ENCODE data around the gene METTL1. TPM values are rescaled to one million over a fixed set of nuclear protein-coding genes. Genes with fewer than 3 reads are reported as not detected.

The METTL1 gene
- total and polyA plus RNA-seq, 2 experiments from 2014 or later, result 18.9 to 39.5 TPM

DNA sequence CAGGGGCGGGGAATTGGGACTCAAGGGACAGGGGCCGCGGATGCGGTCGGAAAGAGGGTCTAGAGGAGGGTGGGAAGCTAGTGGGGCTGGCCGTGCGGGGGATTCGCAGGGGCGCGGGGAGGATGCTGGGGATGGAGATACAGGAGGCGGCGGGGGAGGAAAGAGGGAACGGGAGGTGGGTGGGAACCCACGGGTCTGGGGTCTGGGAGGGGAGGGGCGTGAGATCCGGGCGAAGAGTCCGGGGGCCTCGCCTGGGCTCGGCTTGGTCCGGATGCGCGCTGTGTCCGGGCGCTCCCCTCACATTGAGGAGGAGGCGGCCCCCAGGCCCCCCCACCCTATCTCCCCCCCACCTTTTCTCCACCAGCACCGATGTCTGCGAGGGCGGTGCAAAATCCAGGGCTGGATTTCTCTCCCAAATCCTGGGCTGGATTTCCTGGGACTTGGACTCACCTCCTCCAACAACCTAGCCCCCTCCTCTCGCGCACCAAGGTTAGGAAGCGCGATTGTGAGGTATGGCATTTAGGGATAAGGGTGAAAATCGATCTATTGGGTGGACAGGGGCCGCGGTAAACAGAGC is 33.2 kb downstream of the METTL1 start, which contains the start of gene AGAP2:
TSS of gene AGAP2 (minus strand) at position 82 of the 577 bp plus-strand sequence. CDS start 496 bp downstream, outside the sequence.
- Histone ChIP-seq H3F3A (replicated peaks; ENCODE audit: low read depth) (peaks cover 10% of the 10 kb centered on the region), H4K20me1 (replicated peaks; ENCODE audit: insufficient read depth) (no peaks in the 10 kb centered on the region), H3K27me3 (ENCODE audit: insufficient read depth) (peaks cover 99% of the 10 kb centered on the region), H2AFZ (peak within 1 kb of the TSS; percentile 43; the same call in 1 of the 2 replicates), H3K36me3 (ENCODE audit: insufficient read depth) (no peaks in the 10 kb centered on the region), H3K4me1 (ENCODE audit: insufficient read depth) (peaks cover 19% of the 10 kb centered on the region), H3K4me3 (peak within 1 kb of the TSS; percentile 62), H3K27ac (ENCODE audit: low read depth) (no peak within 1 kb of the TSS), H3K4me2 (peak within 1 kb of the TSS; percentile 91), H3K79me2 (replicated peaks; ENCODE audit: insufficient read depth) (no peaks in the 10 kb centered on the region), H3K9me2 (ENCODE audit: insufficient read depth) (no peaks in the 10 kb centered on the region)
- DNase-seq (ENCODE audit: low spot score), result peak; percentile 92
- H3K4me1 Mint-ChIP-seq, result peaks cover 37% of the 10 kb centered on the region
- ATAC-seq, result peak; percentile 14
- H3K27me3 Mint-ChIP-seq (ENCODE audit: insufficient read depth, low read depth, poor library complexity), result peaks cover 80% of the 10 kb centered on the region
- peak; percentile 64 for TF ChIP-seq EZH2 (IDR thresholded peaks at IDR 0.05; ENCODE audit: low read depth, unreplicated experiment)
- no peak for TF ChIP-seq JUNB (IDR thresholded peaks at IDR 0.05; ENCODE audit: unreplicated experiment)
- TF ChIP-seq, protein P1, sequence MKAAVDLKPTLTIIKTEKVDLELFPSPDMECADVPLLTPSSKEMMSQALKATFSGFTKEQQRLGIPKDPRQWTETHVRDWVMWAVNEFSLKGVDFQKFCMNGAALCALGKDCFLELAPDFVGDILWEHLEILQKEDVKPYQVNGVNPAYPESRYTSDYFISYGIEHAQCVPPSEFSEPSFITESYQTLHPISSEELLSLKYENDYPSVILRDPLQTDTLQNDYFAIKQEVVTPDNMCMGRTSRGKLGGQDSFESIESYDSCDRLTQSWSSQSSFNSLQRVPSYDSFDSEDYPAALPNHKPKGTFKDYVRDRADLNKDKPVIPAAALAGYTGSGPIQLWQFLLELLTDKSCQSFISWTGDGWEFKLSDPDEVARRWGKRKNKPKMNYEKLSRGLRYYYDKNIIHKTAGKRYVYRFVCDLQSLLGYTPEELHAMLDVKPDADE (IDR thresholded peaks at IDR 0.05), result 0 out of 2 replicates have a peak, but pooled peaks have one; percentile 22
- peaks cover 2% of the 10 kb centered on the region for H3K9me3 Mint-ChIP-seq
- peak within 1 kb of the TSS; percentile 67 for H3K4me3 Mint-ChIP-seq
- H3K36me3 Mint-ChIP-seq (ENCODE audit: low read depth), result no peaks in the 10 kb centered on the region; the same call in 2 of the 3 replicates
- no peak within 1 kb of the TSS for H3K27ac Mint-ChIP-seq

DNA sequence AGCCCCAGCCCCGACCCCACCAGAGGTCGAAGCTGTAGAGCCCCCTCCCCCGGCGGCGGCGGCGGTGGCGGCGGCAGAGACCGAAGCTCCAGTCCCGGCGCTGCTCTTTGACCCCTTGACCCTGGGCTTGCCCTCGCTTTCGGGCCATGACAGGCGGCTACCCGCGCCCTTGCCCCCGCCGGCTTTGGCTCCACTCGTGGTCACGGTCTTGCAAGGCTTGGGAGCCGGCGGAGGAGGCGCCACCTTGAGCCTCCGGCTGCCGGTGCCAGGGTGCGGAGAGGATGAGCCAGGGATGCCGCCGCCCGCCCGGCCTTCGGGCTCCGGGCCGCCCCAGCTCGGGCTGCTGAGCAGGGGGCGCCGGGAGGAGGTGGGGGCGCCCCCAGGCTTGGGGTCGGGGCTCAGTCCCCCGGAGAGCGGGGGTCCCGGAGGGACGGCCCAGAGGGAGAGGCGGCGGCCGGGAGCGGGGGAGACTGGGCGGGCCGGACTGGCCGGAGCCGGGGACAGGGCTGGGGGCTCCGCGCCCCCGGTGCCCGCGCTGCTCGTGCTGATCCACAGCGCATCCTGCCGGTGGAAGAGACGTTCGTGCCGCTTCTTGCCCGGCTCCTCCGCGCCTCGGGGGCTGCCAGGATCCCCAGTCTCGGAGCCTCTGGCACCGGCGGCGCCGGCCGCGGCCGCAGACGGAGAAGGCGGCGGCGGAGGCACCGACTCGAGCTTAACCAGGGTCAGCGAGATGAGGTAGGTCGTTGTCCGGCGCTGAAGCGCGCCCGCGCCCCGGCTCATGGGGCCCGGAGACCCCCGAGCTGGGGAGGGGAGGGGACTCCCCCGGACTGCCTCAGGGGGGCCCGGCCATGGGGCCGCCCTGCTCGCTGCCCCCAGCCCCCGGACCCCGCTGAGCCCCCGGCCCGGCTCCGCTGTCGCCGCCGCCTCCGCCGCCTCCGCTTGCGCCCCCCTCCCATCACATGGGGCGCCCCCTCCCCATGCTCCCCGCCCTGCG is 34.1 kb downstream of the METTL1 start:
- ATAC-seq (peak; percentile 12), DNase-seq (ENCODE audit: low spot score) (peak; percentile 58)
- peak overlapping the region; percentile 79; the same call in 2 of the 3 replicates for H3K4me3 Mint-ChIP-seq
- Histone ChIP-seq H3K4me3 (peak overlapping the region; percentile 62), H3K27me3 (ENCODE audit: insufficient read depth) (peaks cover 99% of the 10 kb centered on the region), H4K20me1 (replicated peaks; ENCODE audit: insufficient read depth) (no peaks in the 10 kb centered on the region), H3F3A (replicated peaks; ENCODE audit: low read depth) (peaks cover 10% of the 10 kb centered on the region), H3K27ac (ENCODE audit: low read depth) (no peak overlapping the region), H3K4me2 (peak overlapping the region; percentile 91), H3K36me3 (ENCODE audit: insufficient read depth) (no peaks in the 10 kb centered on the region), H3K9me2 (ENCODE audit: insufficient read depth) (no peaks in the 10 kb centered on the region), H3K79me2 (replicated peaks; ENCODE audit: insufficient read depth) (no peaks in the 10 kb centered on the region), H2AFZ (no peak overlapping the region), H3K4me1 (ENCODE audit: insufficient read depth) (peaks cover 19% of the 10 kb centered on the region)
- no peak overlapping the region for H3K27ac Mint-ChIP-seq
- H3K9me3 Mint-ChIP-seq, result peaks cover 2% of the 10 kb centered on the region
- no peaks in the 10 kb centered on the region; the same call in 2 of the 3 replicates for H3K36me3 Mint-ChIP-seq (ENCODE audit: low read depth)
- H3K4me1 Mint-ChIP-seq, result peaks cover 37% of the 10 kb centered on the region
- H3K27me3 Mint-ChIP-seq (ENCODE audit: insufficient read depth, low read depth, poor library complexity), result peaks cover 88% of the 10 kb centered on the region
- no peak for TF ChIP-seq JUNB (IDR thresholded peaks at IDR 0.05; ENCODE audit: unreplicated experiment)
- TF ChIP-seq, protein P2, sequence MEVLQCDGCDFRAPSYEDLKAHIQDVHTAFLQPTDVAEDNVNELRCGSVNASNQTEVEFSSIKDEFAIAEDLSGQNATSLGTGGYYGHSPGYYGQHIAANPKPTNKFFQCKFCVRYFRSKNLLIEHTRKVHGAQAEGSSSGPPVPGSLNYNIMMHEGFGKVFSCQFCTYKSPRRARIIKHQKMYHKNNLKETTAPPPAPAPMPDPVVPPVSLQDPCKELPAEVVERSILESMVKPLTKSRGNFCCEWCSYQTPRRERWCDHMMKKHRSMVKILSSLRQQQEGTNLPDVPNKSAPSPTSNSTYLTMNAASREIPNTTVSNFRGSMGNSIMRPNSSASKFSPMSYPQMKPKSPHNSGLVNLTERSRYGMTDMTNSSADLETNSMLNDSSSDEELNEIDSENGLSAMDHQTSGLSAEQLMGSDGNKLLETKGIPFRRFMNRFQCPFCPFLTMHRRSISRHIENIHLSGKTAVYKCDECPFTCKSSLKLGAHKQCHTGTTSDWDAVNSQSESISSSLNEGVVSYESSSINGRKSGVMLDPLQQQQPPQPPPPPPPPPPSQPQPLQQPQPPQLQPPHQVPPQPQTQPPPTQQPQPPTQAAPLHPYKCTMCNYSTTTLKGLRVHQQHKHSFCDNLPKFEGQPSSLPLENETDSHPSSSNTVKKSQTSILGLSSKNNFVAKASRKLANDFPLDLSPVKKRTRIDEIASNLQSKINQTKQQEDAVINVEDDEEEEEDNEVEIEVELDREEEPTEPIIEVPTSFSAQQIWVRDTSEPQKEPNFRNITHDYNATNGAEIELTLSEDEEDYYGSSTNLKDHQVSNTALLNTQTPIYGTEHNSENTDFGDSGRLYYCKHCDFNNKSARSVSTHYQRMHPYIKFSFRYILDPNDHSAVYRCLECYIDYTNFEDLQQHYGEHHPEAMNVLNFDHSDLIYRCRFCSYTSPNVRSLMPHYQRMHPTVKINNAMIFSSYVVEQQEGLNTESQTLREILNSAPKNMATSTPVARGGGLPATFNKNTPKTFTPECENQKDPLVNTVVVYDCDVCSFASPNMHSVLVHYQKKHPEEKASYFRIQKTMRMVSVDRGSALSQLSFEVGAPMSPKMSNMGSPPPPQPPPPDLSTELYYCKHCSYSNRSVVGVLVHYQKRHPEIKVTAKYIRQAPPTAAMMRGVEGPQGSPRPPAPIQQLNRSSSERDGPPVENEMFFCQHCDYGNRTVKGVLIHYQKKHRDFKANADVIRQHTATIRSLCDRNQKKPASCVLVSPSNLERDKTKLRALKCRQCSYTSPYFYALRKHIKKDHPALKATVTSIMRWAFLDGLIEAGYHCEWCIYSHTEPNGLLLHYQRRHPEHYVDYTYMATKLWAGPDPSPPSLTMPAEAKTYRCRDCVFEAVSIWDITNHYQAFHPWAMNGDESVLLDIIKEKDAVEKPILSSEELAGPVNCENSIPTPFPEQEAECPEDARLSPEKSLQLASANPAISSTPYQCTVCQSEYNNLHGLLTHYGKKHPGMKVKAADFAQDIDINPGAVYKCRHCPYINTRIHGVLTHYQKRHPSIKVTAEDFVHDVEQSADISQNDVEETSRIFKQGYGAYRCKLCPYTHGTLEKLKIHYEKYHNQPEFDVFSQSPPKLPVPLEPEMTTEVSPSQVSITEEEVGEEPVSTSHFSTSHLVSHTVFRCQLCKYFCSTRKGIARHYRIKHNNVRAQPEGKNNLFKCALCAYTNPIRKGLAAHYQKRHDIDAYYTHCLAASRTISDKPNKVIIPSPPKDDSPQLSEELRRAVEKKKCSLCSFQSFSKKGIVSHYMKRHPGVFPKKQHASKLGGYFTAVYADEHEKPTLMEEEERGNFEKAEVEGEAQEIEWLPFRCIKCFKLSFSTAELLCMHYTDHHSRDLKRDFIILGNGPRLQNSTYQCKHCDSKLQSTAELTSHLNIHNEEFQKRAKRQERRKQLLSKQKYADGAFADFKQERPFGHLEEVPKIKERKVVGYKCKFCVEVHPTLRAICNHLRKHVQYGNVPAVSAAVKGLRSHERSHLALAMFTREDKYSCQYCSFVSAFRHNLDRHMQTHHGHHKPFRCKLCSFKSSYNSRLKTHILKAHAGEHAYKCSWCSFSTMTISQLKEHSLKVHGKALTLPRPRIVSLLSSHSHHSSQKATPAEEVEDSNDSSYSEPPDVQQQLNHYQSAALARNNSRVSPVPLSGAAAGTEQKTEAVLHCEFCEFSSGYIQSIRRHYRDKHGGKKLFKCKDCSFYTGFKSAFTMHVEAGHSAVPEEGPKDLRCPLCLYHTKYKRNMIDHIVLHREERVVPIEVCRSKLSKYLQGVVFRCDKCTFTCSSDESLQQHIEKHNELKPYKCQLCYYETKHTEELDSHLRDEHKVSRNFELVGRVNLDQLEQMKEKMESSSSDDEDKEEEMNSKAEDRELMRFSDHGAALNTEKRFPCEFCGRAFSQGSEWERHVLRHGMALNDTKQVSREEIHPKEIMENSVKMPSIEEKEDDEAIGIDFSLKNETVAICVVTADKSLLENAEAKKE (CRISPR knock-in tag; IDR thresholded peaks at IDR 0.05), result no peak
- TF ChIP-seq, protein P1 (IDR thresholded peaks at IDR 0.05), result no peak
- TF ChIP-seq STAT1 (IDR thresholded peaks at IDR 0.05; ENCODE audit: unreplicated experiment), result no peak
- TF ChIP-seq, protein P3, sequence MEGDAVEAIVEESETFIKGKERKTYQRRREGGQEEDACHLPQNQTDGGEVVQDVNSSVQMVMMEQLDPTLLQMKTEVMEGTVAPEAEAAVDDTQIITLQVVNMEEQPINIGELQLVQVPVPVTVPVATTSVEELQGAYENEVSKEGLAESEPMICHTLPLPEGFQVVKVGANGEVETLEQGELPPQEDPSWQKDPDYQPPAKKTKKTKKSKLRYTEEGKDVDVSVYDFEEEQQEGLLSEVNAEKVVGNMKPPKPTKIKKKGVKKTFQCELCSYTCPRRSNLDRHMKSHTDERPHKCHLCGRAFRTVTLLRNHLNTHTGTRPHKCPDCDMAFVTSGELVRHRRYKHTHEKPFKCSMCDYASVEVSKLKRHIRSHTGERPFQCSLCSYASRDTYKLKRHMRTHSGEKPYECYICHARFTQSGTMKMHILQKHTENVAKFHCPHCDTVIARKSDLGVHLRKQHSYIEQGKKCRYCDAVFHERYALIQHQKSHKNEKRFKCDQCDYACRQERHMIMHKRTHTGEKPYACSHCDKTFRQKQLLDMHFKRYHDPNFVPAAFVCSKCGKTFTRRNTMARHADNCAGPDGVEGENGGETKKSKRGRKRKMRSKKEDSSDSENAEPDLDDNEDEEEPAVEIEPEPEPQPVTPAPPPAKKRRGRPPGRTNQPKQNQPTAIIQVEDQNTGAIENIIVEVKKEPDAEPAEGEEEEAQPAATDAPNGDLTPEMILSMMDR (conservative IDR thresholded peaks at IDR 0.05; ENCODE audit: low read depth in 2 of 2), result peak; percentile 8 to 53; a peak in 2 of 4 replicates
- peak; percentile 72 for TF ChIP-seq EZH2phosphoT487 (IDR thresholded peaks at IDR 0.05; ENCODE audit: unreplicated experiment)
